Stimulated activated CD8-positive, alpha-beta memory T cell treated with anti-CD3 and anti-CD28 coated beads, Interleukin-4, amount 100 ng/mL, for 48 hours (primary cell): Measurements from ENCODE around the gene IP6K1.
A peak's percentile ranks its signal among the peaks of the same experiment; 100 is the strongest.
"Not testable (repeated sequence)": the region's sequence is repeated elsewhere in the genome, so short reads cannot be mapped to it uniquely, and the experiment has no call there.

Experiments
- DNase-seq: peaks from one replicate; pipeline ENCODE4 v3.0.0-alpha.2; 2020

IP6K1 gene

DNA sequence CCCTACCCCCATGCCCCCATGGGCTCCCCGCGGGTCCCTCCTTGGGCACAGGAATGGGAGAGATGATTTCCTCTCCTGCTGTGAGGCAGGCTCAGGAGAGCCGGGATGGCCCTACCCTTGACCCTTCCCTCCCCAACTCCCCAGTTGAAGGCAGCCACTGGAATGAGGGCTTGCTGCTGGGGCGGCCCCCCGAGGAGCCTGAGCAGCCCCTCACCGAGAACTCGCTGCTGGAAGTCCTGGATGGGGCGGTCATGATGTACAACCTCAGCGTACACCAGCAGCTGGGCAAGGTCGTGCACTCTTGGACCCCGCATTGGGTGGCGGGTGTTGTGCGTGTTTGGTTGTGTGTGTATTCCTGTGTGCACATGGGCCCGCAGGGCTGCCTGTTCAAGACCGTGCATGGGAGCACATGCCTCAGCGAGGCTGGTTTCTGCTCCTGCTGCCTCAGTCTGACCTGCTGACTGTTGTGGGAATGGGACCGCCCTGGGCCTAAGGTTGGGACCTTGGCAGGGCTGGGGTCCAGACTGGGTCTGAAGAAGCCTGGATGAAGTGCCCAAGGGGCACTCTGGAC lies 80.9 kb downstream of the IP6K1 start:
- DNase-seq: no peak

DNA sequence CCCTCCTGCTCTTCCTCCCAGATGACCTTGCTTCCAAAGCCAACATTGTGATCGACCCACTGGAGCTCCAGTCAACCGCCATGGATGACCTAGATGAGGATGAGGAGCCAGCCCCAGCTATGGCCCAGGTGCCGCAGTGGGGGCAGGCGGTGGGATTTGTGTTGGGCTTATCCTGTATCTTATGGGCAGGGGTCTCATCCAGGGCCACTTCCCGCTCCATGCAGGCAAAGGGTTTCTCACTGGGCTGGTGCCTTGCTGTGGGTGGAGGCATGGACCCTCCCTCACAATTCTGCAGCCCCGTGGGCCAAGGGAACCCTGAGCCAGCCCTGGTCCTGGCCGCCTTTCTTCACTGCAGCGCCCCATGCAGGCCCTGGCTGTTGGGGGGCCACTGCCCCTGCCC lies 81.7 kb downstream of the IP6K1 start:
- no peak for DNase-seq

DNA sequence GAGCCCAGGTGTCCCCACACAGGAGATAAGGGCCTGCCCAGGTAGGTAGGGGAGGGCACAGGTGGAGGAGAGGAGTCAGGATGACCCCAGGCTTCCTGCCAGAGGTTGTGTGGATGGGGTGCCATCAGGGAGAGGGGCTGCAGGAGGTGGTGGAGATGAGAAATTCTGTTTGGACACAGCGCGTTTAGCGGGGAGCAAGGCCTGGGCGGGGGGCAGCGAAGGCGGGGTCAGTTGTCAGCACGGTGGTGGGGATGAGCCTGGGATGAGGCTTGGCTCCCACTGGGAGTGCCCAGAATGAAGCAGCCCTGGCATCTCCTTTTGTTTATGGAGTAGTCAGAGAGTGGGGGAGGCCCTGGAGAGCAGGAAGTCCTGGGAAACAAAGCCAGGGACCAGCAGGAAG lies 82.4 kb downstream of the IP6K1 start:
- DNase-seq: no peak

DNA sequence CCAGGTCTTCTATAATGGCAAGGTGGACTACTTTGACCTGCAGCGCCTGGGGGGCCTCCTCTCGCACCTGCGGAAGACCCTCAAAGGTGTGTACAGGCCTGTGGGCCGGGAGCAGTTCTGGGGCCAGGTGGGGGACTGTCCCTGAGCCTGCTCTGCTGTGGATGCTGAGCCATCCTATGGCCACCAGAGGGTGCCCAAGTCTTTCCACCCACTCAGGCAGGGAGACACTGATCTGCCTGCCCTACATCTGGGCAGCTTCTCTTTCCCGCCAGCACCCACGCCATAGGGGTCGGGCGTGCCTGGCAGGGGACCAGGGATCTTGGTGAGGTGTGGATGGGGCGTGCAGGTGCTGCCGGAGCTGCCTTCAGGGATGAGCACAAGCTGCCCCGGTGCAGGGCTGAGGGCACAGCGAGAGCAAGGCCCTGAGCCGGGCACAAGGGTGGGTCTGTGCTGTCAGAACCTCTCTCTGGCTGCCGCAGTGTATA lies 82.9 kb downstream of the IP6K1 start:
- peak; percentile 69 for DNase-seq

DNA sequence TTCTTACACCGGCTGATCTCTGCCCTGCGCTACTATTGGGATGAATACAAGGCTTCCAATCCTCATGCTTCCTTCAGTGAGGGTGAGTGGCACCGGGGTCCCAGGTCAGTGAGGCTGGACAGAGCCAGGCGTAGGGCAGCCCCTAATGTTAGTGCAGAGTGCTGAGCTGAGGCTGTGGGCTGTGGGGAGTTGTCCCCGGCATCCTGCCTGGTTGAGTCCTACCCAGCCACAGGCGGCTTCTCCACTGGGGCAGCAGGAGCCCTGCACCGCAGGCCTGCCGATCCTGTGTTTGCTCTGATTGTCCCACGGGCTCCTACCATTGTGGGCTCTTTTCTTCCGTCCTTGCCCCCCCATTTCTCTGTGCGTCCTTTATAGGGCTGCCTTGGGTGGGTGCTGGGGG lies 83.7 kb downstream of the IP6K1 start:
- DNase-seq: no peak

DNA sequence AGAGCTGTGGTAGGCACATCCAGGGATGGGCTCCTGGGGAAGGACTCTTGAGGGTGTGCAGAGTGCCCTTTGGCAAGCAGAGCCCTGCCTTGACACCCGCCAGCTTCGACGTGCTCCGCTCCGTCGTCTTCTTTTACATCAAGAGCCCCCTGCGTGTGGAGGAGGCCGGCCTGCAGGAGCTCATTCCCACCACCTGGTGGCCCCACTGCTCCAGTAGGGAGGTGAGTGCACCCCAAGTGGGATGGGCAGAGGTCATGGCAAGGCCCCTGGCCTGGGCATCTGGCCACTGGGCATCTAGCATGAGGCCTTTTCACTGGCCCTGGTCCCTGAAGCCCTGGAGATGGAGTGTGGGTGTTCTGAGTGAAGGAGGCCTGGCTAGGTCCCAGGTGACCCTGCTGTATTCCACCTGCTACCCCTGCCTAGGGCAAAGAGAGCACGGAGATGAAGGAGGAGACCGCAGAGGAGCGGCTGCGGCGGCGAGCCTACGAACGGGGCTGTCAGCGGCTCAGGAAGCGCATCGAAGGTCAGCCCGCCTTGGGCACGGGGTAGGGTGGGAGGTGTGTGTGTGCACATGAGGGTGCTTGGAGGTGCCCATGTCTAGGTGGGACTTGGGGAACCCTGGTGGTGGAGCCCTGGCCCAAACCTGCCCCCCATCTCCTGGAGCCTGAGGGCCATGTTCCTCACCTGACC lies 84.8 kb downstream of the IP6K1 start:
- no peak for DNase-seq

DNA sequence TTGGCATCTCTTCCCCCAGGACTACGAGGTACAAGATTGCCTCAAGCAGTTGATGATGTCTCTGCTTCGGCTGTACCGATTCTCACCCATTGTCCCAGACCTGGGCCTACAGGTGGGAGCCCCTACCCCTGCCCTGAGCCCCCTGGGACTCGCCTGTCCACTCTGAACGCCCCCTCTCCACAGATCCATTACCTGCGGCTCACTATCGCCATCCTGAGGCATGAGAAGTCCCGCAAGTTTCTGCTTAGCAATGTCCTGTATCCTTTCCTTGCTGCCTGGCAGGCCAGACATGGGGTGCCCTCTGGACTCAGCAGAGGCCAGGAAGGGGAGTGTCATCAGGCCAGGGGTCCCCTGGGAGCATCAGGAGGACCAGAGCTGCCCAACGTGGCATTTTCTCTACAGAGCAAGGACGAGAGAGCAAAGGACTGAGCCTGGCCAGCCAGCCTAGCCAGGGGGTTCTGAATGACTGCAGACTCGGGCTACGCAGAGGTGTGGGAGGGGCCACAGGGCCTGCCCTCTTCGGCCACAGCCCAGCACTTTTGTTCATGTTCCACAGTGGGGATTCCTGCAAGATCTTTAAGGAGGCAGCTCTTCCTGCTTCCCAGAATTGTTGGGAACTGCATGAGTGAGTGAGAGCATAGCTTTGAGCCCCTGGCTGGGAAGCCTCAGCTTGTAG lies 85.8 kb downstream of the IP6K1 start:
- DNase-seq: no peak

DNA sequence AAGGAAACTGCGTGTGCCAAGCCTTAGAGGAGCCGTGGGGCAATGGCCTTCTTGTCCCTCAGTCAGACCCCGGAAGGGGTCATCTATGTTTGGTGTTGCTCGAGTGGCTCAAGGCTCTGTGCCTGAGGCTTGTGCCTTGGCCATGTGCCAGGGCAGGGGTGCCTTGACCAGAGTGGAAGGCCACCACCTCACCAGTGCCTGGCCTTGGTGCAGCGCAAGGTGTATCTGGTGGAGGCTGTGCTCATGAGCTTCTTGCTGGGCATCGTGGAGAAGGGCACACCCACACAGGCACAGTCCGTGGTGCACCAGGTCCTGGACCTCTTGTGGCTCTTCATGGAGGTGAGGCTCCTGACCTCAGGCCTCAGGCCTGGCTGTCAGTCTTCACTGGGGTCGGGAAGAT lies 86.3 kb downstream of the IP6K1 start:
- no peak for DNase-seq

DNA sequence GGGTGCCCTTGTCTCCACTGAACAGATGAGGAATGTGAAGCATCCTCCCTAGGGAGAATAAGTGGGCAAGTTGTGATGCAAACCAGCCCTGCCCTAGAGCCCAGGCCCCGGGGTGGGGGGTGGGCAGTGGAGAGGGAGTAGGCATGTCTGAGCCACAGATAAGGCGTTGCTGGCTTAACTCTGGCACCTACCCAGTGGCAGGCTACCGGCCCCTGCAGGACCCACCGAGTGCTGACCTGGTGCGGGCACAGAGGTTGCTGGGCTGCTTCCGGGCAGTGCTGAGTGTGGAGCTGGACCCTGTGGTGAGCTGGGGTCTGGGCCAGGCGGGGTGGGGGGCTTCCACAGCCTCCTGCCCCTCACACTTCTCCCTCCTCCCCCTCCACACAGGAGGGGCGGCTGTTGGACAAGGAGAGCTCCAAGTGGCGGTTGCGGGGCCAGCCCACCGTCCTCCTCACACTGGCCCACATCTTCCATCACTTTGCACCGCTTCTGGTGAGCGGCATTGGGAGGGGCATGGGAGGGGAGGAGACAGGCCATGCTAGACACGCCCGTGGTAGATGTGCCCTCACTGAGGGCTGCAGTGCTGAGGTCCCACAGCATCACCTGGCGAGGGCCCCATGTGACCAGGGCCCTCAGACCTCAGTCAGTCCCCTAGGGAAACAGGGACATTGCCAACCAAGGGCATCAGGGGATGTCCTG lies 86.9 kb downstream of the IP6K1 start:
- DNase-seq: no peak

DNA sequence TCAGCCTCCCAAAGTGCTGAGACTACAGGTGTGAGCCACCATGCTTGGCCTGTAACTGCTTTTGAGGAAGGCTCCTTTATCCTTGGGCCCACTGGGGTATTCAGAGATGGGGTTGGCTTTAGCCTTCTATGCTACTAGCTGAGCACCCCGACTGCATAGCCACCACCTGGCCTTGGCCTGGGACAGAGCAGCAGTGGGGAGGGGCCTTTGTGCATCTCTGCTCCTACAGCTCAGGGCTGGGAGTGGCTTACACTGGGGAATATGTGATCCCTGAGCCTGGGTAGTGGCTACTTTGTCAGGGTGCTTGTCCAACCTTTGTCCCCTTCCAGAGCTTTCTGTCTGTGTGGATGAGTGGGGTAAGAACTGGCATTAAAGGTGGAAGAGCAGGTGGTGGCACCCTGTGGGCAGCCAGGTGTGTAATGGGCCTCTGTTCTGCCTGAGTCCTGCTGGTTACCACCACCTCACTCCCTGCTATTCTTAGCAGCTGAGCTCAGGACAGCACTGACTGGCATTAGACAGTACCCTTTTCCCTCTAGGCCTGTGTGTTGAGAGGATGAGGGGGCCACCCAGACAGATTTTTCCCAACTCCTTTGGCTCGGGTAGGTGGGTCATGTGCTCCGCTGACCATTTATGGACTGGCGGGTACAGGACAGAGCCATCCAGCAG lies 90.9 kb downstream of the IP6K1 start:
- DNase-seq: not testable (repeated sequence)

DNA sequence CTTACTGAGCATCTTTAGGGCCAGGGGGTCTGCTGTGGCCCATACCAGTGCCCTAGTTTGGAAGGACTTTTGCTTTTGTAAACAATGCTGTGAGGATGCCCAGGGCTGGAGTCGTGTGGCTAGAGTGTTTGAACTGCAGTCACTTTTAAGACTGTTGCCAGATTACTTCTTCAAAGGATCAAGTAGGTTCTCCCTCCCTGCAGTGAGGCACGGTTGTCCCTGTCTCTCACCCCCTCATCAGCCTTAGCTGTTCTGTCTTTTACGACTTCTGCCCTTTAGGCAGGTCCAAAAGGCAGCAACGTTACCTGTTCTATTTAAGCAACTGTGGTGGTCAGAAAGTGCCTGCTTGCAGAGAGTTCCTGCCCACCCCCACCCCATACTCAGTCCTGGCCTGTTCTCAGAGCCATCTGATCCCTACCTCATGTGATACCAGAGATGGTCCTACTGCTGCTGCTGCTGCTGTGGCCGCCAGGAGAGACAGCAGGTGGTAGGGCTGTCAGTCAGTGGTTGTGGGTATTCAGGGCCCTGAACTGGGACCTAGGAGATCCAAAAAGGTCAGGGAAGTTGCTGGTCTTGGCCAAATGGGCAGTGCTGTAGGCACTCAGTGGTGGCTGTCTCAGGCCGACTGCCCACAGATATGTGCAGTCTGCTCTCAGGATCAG lies 91.8 kb downstream of the IP6K1 start:
- DNase-seq: not testable (repeated sequence)

DNA sequence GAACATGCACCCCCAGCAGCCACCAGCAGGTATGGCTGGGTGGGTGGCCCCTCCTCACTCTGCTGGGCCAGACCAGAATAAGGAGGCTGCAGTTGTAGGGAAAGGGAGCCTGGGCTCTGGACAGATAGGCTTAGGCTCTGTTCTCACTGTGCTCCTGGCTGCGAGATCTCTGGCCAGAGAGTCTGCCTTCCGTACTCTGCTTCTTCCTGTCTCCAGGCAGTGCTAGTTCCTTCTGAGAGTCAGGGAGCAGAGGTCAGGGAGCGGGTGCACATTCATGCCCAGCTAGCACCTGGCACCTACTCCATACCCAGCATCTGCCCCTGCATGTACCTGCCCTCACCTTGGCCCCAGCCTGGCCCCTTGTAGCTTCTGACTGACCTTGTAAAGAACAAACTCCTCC lies 94.9 kb downstream of the IP6K1 start:
- not testable (repeated sequence) for DNase-seq

DNA sequence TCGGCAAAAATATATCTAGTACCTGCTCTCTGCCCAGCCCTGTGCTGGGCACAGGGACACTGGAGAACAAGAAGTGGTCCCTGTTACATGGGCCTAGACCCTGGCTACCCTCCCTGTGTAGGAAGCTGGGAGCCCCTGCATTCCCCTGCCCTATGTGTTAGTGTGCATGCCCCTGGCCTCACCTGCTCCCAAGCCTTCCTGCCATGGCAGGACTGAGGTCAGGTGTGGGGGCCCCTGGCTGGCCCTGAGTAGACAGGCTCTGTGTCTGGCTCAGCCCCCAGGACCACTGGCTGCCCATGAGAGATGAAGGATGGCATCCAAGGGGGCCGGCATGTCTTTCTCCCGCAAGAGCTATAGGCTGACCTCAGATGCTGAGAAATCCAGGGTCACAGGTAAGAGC lies 95.5 kb downstream of the IP6K1 start:
- not testable (repeated sequence) for DNase-seq

DNA sequence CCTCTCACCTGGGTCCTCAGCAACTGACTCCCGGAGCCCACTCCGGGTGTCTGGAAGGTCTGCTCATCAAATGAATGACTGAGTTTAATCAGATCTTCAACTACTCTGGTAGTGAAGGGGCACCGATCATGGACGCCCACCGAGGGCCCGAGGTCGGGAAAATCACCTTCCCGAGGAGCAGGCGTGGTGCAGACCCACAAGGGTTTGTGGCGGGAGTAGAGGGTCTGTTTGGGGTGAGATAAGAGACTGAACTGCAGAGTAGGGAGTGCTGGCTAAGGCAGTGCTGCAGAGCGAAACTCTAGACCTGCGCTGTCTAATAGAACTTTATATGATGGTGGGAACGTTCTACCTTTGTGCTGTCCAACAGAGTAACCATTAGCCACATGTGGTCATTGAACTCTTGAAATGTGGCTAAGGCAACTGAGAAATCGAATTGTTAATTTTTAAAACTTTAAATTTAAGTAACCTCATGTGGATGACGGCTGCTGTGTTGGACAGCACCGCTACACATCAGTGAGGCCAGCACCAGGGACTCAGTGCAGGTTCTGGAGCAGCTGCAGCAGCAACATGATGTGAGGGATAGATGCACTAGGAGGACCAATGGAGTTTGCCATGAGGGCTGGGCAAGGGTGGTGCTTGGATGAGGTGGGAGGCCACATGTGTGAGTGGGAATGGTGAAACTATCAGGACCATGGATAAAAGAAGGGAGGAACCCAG lies 96.3 kb downstream of the IP6K1 start:
- DNase-seq: not testable (repeated sequence)

DNA sequence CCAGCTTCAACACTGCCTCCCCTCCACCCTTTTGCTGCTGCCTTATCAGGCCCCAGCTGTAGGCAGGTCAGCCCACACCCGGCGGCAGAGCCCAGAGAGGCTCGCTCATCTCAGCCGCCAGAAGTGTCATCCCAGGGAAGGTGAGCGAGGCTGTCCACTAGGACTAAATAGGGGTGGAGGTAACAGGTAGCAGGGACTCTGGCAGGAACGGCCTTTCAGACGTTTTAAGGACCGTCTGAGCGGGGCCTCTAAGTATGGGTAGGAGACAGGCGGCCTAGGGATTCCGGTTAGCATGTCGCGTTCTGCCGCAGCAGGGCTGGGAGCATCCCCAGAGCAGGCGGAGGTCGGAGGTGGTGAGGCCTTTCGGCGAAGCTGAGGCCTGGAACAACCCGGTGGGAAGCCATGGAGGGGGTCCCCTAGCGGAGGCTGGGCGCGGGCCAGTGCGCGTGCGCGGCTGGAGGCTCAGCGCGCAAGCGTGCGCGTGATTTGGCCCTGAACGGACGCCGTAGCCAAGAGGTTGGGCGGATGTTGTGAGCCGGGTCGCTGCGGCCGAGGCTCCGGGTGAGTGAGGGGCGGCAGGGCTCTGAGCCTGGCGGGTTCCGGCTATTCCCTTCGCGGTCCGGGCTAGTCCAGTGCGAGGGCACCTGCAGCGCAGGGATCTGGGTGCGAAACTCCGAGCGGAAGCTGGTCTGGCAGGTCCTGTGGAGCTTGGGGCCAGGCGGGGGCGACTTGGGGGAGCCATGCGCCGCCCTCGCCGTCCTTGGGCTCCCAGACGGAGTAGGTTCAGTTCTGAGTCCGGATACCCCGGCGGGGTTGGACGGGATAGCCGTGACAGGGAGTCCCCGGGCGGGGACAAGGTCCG lies 97.1 kb downstream of the IP6K1 start, which contains the start of the genes MST1 and RNF123:
Gene MST1 (minus strand): TSS at position 429 of the 862 bp plus-strand sequence. CDS start 783 bp downstream, outside the sequence.
Gene RNF123 (plus strand): TSS at position 512 of the 862 bp plus-strand sequence. CDS start 1,609 bp downstream, outside the sequence.
- peak; percentile 96 for DNase-seq

DNA sequence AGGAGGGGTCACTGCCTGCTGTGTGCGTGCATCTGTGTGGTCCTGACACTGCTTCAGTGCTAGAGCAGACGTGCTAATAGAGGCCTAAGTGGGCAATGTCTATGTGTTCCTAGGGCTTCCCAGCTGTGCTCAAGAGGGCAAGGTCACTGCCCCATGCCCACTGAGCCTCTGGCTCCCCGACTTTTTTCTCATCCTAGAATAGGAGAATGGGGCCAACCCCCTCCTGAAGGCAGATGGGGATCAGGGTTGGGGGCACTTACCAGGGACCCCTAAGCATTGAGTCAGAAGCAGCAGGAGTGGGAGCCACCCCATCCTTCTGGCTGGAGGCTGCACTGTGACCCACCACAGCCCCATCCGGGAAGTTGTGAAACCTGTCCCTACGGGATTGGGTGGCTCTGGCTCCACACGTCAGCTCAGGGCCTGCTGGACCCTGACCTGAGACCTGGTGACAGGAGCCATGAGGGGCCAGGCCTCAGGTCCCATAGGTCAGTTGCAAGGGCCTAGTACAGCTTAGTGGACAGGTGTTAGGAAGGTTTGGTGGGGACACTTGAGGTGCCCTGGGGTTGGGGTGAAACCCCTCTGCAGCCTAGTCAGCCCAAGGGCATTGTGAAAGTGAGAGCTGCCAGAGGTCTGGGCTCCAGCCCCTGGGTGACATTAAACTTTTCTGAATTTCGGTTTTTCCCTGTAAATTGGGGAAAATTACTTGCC lies 97.8 kb downstream of the IP6K1 start:
- DNase-seq: peak; percentile 35

DNA sequence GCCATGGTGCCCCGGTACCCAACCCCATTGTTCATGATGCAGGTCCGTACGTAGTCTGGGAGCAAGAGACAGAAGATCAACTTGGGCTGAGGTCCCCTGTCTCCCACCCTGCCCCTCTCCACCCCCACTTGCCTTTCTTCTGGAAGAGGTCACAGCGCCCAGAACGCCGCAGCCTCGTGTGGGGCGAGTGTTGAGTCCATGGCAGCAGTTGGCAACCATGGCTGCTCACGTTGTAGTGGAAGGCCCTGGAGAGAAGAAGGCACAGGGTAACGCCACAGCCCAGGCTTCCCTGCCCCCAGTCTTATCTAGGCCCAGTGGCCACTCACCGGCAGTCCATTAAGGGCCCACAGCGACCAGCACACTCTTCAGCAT lies 98.9 kb downstream of the IP6K1 start:
- DNase-seq: not testable (repeated sequence)

DNA sequence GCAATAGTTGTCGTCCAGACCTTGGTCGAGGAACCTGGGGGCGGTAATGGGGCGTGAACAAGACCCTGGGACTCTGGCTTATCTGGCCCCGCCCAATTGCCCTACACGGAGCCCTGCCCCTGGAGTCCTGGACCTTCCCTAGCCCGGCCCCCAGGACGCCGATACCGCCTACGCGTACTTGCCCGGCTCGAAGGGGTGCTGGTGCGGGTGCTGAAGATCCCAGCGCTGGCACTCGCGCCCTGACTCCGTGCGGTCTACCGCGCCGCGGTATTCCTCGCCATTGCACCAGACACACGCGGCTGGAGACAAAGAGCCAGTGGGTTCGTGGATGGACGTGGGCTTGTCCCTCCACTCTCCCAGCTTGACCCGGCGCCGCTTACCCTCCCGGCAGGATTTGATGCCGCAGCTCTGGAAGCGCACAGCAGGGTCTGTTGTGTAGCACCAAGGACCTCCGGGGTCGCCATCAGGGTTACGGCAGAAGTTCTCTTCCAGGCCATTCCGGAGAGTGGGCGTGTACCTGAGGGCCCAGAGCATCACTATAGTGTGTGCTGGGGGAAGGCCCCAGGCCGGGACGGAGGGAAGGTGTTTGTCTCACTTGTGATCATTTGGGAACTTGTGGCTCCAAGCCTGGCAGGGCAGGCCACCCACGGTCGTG lies 99.4 kb downstream of the IP6K1 start:
- DNase-seq: peak; percentile 76

DNA sequence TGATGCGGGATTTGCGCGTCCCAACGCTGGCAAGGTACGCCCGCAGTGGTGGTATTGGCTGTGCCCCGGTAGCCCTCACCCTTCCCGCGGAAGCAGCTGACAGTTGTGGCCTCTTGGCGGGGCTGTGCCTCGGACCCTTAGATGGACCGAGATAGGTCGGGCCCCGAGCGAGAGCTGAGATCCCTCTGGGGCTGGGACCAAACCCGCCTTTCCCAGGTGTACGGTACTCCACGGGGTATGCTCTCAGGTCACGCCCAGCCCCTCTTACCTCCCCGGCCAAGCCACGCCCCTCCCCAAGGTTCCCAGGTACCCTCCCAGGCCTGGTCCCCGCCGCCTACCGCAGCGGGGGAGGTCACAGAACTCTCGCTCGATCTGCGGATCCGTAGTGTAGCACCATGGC lies 100.0 kb downstream of the IP6K1 start:
- DNase-seq: peak; percentile 49
